SK-N-SH (cell line): ENCODE data around the gene TTLL12. TPM values are rescaled to one million over a fixed set of nuclear protein-coding genes. Genes with fewer than 3 reads are reported as not detected.

Source experiments
- CTCF ChIA-PET: fragments of 300-600, 350-600 bp; formaldehyde crosslinking; extraction: SDS; loops from one replicate; lab custom pipeline; 2021; lab: Yijun Ruan, JAX
- POLR2A ChIA-PET: fragments of 350-600 bp; sonication (Branson Sonifier 250); formaldehyde crosslinking; extraction: SDS; loops from one replicate; lab custom pipeline; 2020; ENCODE audit warnings: antibody characterized with exemption, inconsistent platforms; lab: Yijun Ruan, JAX
- DNase-seq: peaks from one replicate; pipeline ENCODE4 v3.0.0; 2012
- H2AFZ ChIP-seq: fragments of 200-600 bp; sonication (generic); 2 replicates; pipeline ENCODE4 v1.8.1; 2016; ENCODE audit warnings: antibody characterized with exemption, mild to moderate bottlenecking, low read depth
- H3F3A ChIP-seq: fragments of 200-600 bp; sonication (generic); replicated peaks from 2 replicates; pipeline ENCODE3; 2016; ENCODE audit warnings: antibody characterized with exemption, mild to moderate bottlenecking; ENCODE audit not compliant: insufficient read depth
- H3K27ac ChIP-seq, 2 experiments: fragments of 200-500 bp in 1 of 2; fragments of 200-600 bp in 1 of 2; sonication (Bioruptor generic) in 1 of 2; sonication (generic), shearing (Covaris generic) in 1 of 2; 2 replicates each; pipeline versions ENCODE4 v1.5.1 to v1.6.1; 2014 to 2016; ENCODE audit warnings: low read depth in 2 of 2, inconsistent platforms in 1 of 2, low read length in 1 of 2, mild to moderate bottlenecking in 1 of 2, mixed read lengths in 1 of 2
- H3K27me3 ChIP-seq: fragments of 200-600 bp; sonication (generic), shearing (Covaris generic); 2 replicates; pipeline ENCODE4 v1.6.1; 2016; ENCODE audit warnings: mixed run types; ENCODE audit not compliant: insufficient read depth
- H3K36me3 ChIP-seq, 2 experiments: fragments of 200-500 bp in 1 of 2; fragments of 200-600 bp in 1 of 2; sonication (Bioruptor generic) in 1 of 2; sonication (generic) in 1 of 2; replicated peaks in 1 of 2; 2 replicates each; pipeline versions ENCODE3 to v1.5.1; 2014 to 2016; ENCODE audit warnings: low read length in 1 of 2, mild to moderate bottlenecking in 1 of 2; ENCODE audit not compliant: insufficient read depth in 2 of 2, control insufficient read depth in 1 of 2
- H3K4me1 ChIP-seq, 2 experiments: fragments of 200-500 bp in 1 of 2; fragments of 200-600 bp in 1 of 2; sonication (Bioruptor generic) in 1 of 2; sonication (generic), shearing (Covaris generic) in 1 of 2; 2 replicates each; pipeline versions ENCODE4 v1.5.1 to v1.6.1; 2014 to 2016; ENCODE audit warnings: low read depth in 1 of 2, low read length in 1 of 2, mixed run types in 1 of 2; ENCODE audit not compliant: insufficient read depth in 2 of 2, control insufficient read depth in 1 of 2
- H3K4me2 ChIP-seq: fragments of 200-600 bp; sonication (generic), shearing (Covaris generic); 2 replicates; pipeline ENCODE4 v1.6.1; 2017; ENCODE audit warnings: mixed run types
- H3K4me3 ChIP-seq, 2 experiments: fragments of 200-500 bp in 1 of 2; fragments of 200-600 bp in 1 of 2; sonication (Bioruptor generic) in 1 of 2; sonication (generic), shearing (Covaris generic) in 1 of 2; 2 replicates each; pipeline versions ENCODE4 v1.5.1 to v1.8.1; 2014 to 2016; ENCODE audit warnings: low read depth in 2 of 2, inconsistent platforms in 1 of 2, low read length in 1 of 2, mild to moderate bottlenecking in 1 of 2, mixed read lengths in 1 of 2, moderate library complexity in 1 of 2
- H3K79me2 ChIP-seq: fragments of 200-600 bp; sonication (generic); 2 replicates; pipeline ENCODE4 v1.8.1; 2017; ENCODE audit warnings: mild to moderate bottlenecking; ENCODE audit not compliant: insufficient read depth
- H3K9ac ChIP-seq: fragments of 200-600 bp; sonication (generic); 2 replicates; pipeline ENCODE4 v1.6.1; 2017; ENCODE audit warnings: mixed run types
- H3K9me2 ChIP-seq: fragments of 200-600 bp; sonication (generic); 2 replicates; pipeline ENCODE4 v1.6.1; 2017; ENCODE audit warnings: mixed run types
- H3K9me3 ChIP-seq: fragments of 200-600 bp; sonication (generic); 2 replicates; pipeline ENCODE4 v1.6.1; 2017; ENCODE audit warnings: mixed run types, mild to moderate bottlenecking, moderate library complexity
- H4K20me1 ChIP-seq: fragments of 200-600 bp; sonication (generic); 2 replicates; pipeline ENCODE4 v1.6.1; 2017; ENCODE audit warnings: mild to moderate bottlenecking, mixed run types; ENCODE audit not compliant: insufficient read depth
- FOXJ3 ChIP-seq: sonication (generic); formaldehyde crosslinking; IDR thresholded peaks from 2 replicates; pipeline ENCODE4 v1.5.1; 2020; ENCODE audit warnings: mild to moderate bottlenecking, missing genetic modification reagents
- FOXM1 ChIP-seq: IDR thresholded peaks from 2 replicates; pipeline ENCODE4 v1.4.0; 2012; ENCODE audit warnings: low read depth, mild to moderate bottlenecking
- GABPA ChIP-seq: IDR thresholded peaks from 2 replicates; pipeline ENCODE4 v1.4.0; 2012; ENCODE audit warnings: low read depth, mild to moderate bottlenecking
- MXI1 ChIP-seq: IDR thresholded peaks from 2 replicates; pipeline ENCODE4 v1.6.1; 2012; ENCODE audit warnings: mild to moderate bottlenecking, low read depth, low read length, improper control_type of control experiment
- NFIC ChIP-seq: IDR thresholded peaks from 2 replicates; pipeline ENCODE4 v1.4.0; 2012; ENCODE audit warnings: borderline replicate concordance
- NRF1 ChIP-seq: IDR thresholded peaks from 2 replicates; pipeline ENCODE4 v1.6.1; 2012; ENCODE audit warnings: low read depth, mild to moderate bottlenecking, low read length
- PBX3 ChIP-seq: IDR thresholded peaks from 2 replicates; pipeline ENCODE4; 2012
- RCOR1 ChIP-seq: fragments of 150-350 bp; IDR thresholded peaks from 2 replicates; pipeline ENCODE4 v1.6.1; 2017; ENCODE audit warnings: antibody characterized with exemption, low read length
- ZBTB33 ChIP-seq: IDR thresholded peaks from 2 replicates; pipeline ENCODE4 v1.4.0; 2012; ENCODE audit warnings: low read depth, borderline replicate concordance
- WGBS: methylation state at CpG from one replicate; pipeline ENCODE4 v1.1.6; 2017; ENCODE audit warnings: low lambda C conversion rate; 5-methylcytosine and 5-hydroxymethylcytosine counted together
- polyA plus RNA-seq, 3 experiments: library from polyadenylated mRNA; depleted of rRNA; stranded (reverse); fragments of >200 nt; gene quantifications; 2 replicates each; pipeline ENCODE4 v1.2.3, GENCODE V29; 2012
- TF ChIP-seq, protein P1 (sequence below): fragments of 150-350 bp; IDR thresholded peaks from 2 replicates; pipeline ENCODE4 v1.6.1; 2016; ENCODE audit warnings: mild to moderate bottlenecking, low read depth, low read length
- TF ChIP-seq, protein P2 (sequence below): IDR thresholded peaks from 2 replicates; pipeline ENCODE4 v1.4.0; 2012; ENCODE audit warnings: low read depth

Gene TTLL12
- polyA plus RNA-seq, 1 of the 3 experiments (the other 2 are of a cell fraction): 11.5 TPM

DNA sequence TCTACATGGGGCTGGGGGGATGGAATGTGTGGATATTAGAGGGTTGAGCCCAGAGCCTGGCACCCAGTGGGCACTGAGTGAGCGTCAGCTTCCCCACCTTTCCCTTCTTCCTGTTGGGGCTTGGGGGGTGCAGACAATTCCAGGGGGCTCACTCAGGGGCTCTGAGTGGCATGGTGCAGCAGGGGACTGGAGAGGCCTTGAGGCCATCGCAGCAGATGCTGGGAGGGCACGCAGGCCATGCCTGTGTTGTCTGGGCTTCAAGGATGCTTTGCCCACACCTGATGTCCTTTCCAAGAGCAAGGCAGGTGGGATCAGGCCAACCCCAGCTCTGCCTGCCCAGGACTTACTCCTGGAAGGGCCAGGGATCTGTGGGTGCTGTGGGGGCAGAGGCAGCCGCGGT is 11.2 kb upstream of the TTLL12 start (continued):
- TF ChIP-seq, protein P1, sequence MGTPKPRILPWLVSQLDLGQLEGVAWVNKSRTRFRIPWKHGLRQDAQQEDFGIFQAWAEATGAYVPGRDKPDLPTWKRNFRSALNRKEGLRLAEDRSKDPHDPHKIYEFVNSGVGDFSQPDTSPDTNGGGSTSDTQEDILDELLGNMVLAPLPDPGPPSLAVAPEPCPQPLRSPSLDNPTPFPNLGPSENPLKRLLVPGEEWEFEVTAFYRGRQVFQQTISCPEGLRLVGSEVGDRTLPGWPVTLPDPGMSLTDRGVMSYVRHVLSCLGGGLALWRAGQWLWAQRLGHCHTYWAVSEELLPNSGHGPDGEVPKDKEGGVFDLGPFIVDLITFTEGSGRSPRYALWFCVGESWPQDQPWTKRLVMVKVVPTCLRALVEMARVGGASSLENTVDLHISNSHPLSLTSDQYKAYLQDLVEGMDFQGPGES: no peak
- TF ChIP-seq FOXJ3 (CRISPR knock-in tag) (no peak), RCOR1 (no peak), NRF1 (no peak)

GRCh38 chr22:43197271-43197941 is 10.5 kb upstream of the TTLL12 start:
- ChIA-PET CTCF (no interaction called here), POLR2A (no interaction called here)
- Histone ChIP-seq H3K79me2 (no peaks in the 10 kb centered on the region), H3K36me3 (no peaks in the 10 kb centered on the region), H3K4me2 (no peak overlapping the region), H3K9me3 (no peaks in the 10 kb centered on the region), H3K9ac (no peak overlapping the region), H3K27me3 (no peaks in the 10 kb centered on the region), H3K9me2 (no peaks in the 10 kb centered on the region), H2AFZ (no peak overlapping the region), H3K27ac (no peak overlapping the region; a peak in 1 of 4 replicates), H3K4me3 (no peak overlapping the region), H4K20me1 (no peaks in the 10 kb centered on the region)
- WGBS: 67% methylated on average over 6 of the region's 22 CpGs
- DNase-seq: no peak
- no peak for TF ChIP-seq GABPA
- TF ChIP-seq MXI1: no peak
- no peak for TF ChIP-seq FOXM1
- TF ChIP-seq PBX3: no peak
- no peak for TF ChIP-seq ZBTB33
- TF ChIP-seq, protein P1: no peak
- TF ChIP-seq, protein P2, sequence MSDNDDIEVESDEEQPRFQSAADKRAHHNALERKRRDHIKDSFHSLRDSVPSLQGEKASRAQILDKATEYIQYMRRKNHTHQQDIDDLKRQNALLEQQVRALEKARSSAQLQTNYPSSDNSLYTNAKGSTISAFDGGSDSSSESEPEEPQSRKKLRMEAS: no peak
- TF ChIP-seq NFIC: no peak
- TF ChIP-seq NRF1: no peak
- TF ChIP-seq, all 33 proteins: peak for 0
- no peaks in the 10 kb centered on the region; a peak in 1 of 4 replicates for H3K4me1 ChIP-seq
- H3F3A ChIP-seq: no peaks in the 10 kb centered on the region
